Smooth muscle cell (in vitro differentiated cells): ENCODE data around the gene SPTBN5. TPM values are rescaled to one million over a fixed set of nuclear protein-coding genes. Genes with fewer than 3 reads are reported as not detected.

Source experiments
- DNase-seq: peaks from one replicate; lab custom pipeline; 2025; ENCODE audit not compliant: unreplicated experiment; lab: John Stamatoyannopoulos, UW
- H2AFZ ChIP-seq: fragments of 200-600 bp; sonication (generic); 2 replicates; pipeline ENCODE4 v1.6.0; 2016; ENCODE audit warnings: antibody characterized with exemption, low read depth, mild to moderate bottlenecking
- H3F3A ChIP-seq: fragments of 200-600 bp; sonication (generic); 2 replicates; pipeline ENCODE4 v1.6.0; 2017; ENCODE audit warnings: antibody characterized with exemption, low read depth
- H3K27ac ChIP-seq: fragments of 200-600 bp; sonication (generic); 2 replicates; pipeline ENCODE4 v1.5.1; 2016; ENCODE audit warnings: low read depth, mild to moderate bottlenecking
- H3K27me3 ChIP-seq: fragments of 200-600 bp; sonication (generic); 2 replicates; pipeline ENCODE4 v1.6.1; 2016; ENCODE audit warnings: low read depth, mild to moderate bottlenecking
- H3K36me3 ChIP-seq: fragments of 200-600 bp; sonication (generic); 2 replicates; pipeline ENCODE4 v1.5.1; 2016; ENCODE audit warnings: low read depth
- H3K4me1 ChIP-seq: fragments of 200-600 bp; sonication (generic); 2 replicates; pipeline ENCODE4 v1.5.1; 2016; ENCODE audit warnings: low read depth
- H3K4me2 ChIP-seq: fragments of 200-600 bp; sonication (generic); 2 replicates; pipeline ENCODE4 v1.6.0; 2016; ENCODE audit warnings: mild to moderate bottlenecking
- H3K4me3 ChIP-seq: fragments of 200-600 bp; sonication (generic); 2 replicates; pipeline ENCODE4 v1.5.1; 2016; ENCODE audit warnings: mild to moderate bottlenecking
- H3K79me2 ChIP-seq: fragments of 200-600 bp; sonication (generic); 2 replicates; pipeline ENCODE4 v1.6.0; 2016; ENCODE audit warnings: low read depth, mild to moderate bottlenecking
- H3K9ac ChIP-seq: fragments of 200-600 bp; sonication (generic); 2 replicates; pipeline ENCODE4 v1.6.0; 2016; ENCODE audit warnings: low read depth
- H3K9me3 ChIP-seq: fragments of 200-600 bp; sonication (generic); replicated peaks from 2 replicates; pipeline ENCODE4 v1.5.1; 2016; ENCODE audit warnings: low read depth
- H4K20me1 ChIP-seq: fragments of 200-600 bp; sonication (generic); 2 replicates; pipeline ENCODE4 v1.6.0; 2016; ENCODE audit warnings: low read depth
- CTCF ChIP-seq: fragments of 200-600 bp; sonication (generic); IDR thresholded peaks from 2 replicates; pipeline ENCODE4 v1.5.1; 2017; ENCODE audit warnings: borderline replicate concordance, mild to moderate bottlenecking, antibody characterized with exemption; ENCODE audit not compliant: insufficient read depth, poor library complexity, severe bottlenecking
- WGBS: methylation state at CpG from one replicate; pipeline ENCODE4 v1.1.7; 2016; ENCODE audit warnings: low lambda C conversion rate; 5-methylcytosine and 5-hydroxymethylcytosine counted together
- polyA plus RNA-seq: library from polyadenylated mRNA; unstranded; fragments of >200 nt; fragmentation: Nextera tagmentation; extraction: Ambion mirVana; gene quantifications from 2 replicates; pipeline ENCODE4 v1.2.1, GENCODE V29; 2016
- total RNA-seq: library from RNA; depleted of rRNA; stranded (reverse); fragments of >200 nt; gene quantifications from 2 replicates; pipeline ENCODE4 v1.2.3, GENCODE V29; 2014

Gene SPTBN5
- total and polyA plus RNA-seq, 2 experiments from 2014 or later, result 0.04 to 0.08 TPM

DNA sequence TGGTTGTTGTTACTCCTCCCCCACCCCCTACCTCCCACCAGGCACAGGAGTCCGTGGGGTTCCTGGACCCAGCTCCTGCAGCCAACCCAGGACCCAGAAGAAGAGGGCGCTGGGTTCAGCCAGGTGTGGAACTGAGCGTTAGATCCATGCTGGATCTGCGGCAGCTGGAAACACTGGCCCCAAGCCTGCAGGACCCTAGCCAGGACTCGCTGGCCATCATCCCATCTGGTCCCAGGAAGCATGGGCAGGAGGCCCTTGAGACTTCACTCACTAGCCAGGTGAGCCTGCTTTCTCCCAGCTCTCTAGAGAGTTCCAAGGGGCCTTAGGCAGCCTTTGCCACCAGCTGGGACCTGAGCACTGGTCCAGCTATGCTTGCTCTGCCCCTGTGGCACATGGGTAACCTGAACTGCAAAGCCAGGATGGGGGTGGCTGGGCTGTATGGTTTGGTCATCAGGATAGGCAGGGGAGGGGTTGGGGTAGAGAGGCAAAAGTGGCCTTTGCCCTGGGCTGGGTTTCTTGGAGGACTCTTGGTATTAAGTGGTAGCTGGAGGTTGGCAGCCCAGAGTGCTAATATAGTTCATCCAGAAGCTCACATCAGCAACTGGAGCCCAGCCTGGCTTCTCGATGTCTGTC, 72.9 kb downstream of the SPTBN5 start:
- Histone ChIP-seq H3K27me3 (no peaks in the 10 kb centered on the region), H3K79me2 (no peaks in the 10 kb centered on the region), H3K4me2 (no peak overlapping the region), H3F3A (no peaks in the 10 kb centered on the region), H3K4me1 (no peaks in the 10 kb centered on the region), H4K20me1 (no peaks in the 10 kb centered on the region), H3K36me3 (peaks cover 2% of the 10 kb centered on the region), H3K9me3 (no peaks in the 10 kb centered on the region), H3K9ac (no peak overlapping the region), H3K4me3 (no peak overlapping the region), H2AFZ (no peak overlapping the region), H3K27ac (no peak overlapping the region)
- no peak for TF ChIP-seq CTCF
- no peak for DNase-seq
- WGBS, result 90% methylated on average over 6 of the region's 6 CpGs

- Histone ChIP-seq H3K36me3 (peaks cover 4% of the 10 kb centered on the region), H3F3A (no peaks in the 10 kb centered on the region), H3K4me2 (no peak overlapping the region), H3K4me1 (no peaks in the 10 kb centered on the region), H3K9me3 (no peaks in the 10 kb centered on the region), H2AFZ (no peak overlapping the region), H3K9ac (no peak overlapping the region), H3K79me2 (no peaks in the 10 kb centered on the region), H3K27ac (no peak overlapping the region), H4K20me1 (no peaks in the 10 kb centered on the region), H3K4me3 (no peak overlapping the region), H3K27me3 (no peaks in the 10 kb centered on the region)
- WGBS, result 93% methylated on average over 9 of the region's 9 CpGs
- DNase-seq, result no peak
- no peak for TF ChIP-seq CTCF
Measured at GRCh38 chr15:41819455-41820050, 74.3 kb downstream of the SPTBN5 start.

- TF ChIP-seq CTCF, result no peak
- Histone ChIP-seq H3K27me3 (no peaks in the 10 kb centered on the region), H3K4me2 (no peak overlapping the region), H3K9ac (no peak overlapping the region), H3K27ac (no peak overlapping the region), H3F3A (no peaks in the 10 kb centered on the region), H4K20me1 (no peaks in the 10 kb centered on the region), H3K36me3 (peaks cover 4% of the 10 kb centered on the region), H3K4me1 (no peaks in the 10 kb centered on the region), H2AFZ (no peak overlapping the region), H3K9me3 (no peaks in the 10 kb centered on the region), H3K79me2 (no peaks in the 10 kb centered on the region), H3K4me3 (no peak overlapping the region)
- 97% methylated on average over 6 of the region's 6 CpGs for WGBS
- DNase-seq, result no peak
Measured at GRCh38 chr15:41817781-41818180, 76.1 kb downstream of the SPTBN5 start.

DNA sequence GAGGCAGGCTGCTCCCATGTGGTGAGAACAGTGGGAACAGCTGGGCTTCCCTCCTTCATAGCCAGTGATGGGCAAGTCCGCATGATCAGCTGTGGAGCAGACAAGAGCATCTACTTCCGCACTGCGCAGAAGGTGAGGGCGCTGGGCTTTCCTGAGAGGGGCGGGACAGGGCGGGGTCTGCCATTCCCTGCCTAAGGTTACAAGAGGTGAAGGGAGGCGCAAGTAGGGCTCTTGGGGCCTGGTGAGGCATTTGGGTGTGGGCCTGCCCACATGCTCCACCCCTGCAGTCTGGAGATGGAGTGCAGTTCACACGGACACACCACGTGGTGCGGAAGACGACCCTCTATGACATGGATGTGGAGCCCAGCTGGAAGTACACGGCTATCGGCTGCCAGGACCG, 76.5 kb downstream of the SPTBN5 start:
- Histone ChIP-seq H3K79me2 (no peaks in the 10 kb centered on the region), H3K4me2 (no peak overlapping the region), H3K27ac (no peak overlapping the region), H3K27me3 (no peaks in the 10 kb centered on the region), H3K4me1 (no peaks in the 10 kb centered on the region), H3K36me3 (peaks cover 4% of the 10 kb centered on the region), H3K9me3 (no peaks in the 10 kb centered on the region), H3F3A (no peaks in the 10 kb centered on the region), H2AFZ (no peak overlapping the region), H3K9ac (no peak overlapping the region), H4K20me1 (no peaks in the 10 kb centered on the region), H3K4me3 (no peak overlapping the region)
- 99% methylated on average over 14 of the region's 14 CpGs for WGBS
- no peak for TF ChIP-seq CTCF
- no peak for DNase-seq
